Activated gamma-delta T cell treated with anti-CD3 and anti-CD28 coated beads, Interleukin-2, amount 50 U/mL, for 16 hours (primary cell): ENCODE measurements around the gene SYNGR4.

Experiments used
- DNase-seq: peaks from one replicate; pipeline ENCODE4 v3.0.0-alpha.2; 2020; ENCODE audit warnings: low read depth

The SYNGR4 gene

GRCh38 chr19:48397263-48398101 lies 33.3 kb downstream of the SYNGR4 start:
- DNase-seq = no peak

GRCh38 chr19:48398102-48398374 lies 33.9 kb downstream of the SYNGR4 start:
- DNase-seq = no peak

GRCh38 chr19:48398375-48399235 lies 34.4 kb downstream of the SYNGR4 start:
- DNase-seq = peak; percentile 75

- DNase-seq = peak; percentile 18
Measured at GRCh38 chr19:48400018-48400742, 36.0 kb downstream of the SYNGR4 start.

GRCh38 chr19:48401287-48401686 lies 37.1 kb downstream of the SYNGR4 start:
- no peak for DNase-seq

- peak; percentile 12 for DNase-seq
Measured at GRCh38 chr19:48403606-48404005, 39.4 kb downstream of the SYNGR4 start.

- DNase-seq = no peak
Measured at GRCh38 chr19:48405010-48405659, 41.0 kb downstream of the SYNGR4 start.

GRCh38 chr19:48405850-48406249 lies 41.7 kb downstream of the SYNGR4 start:
- no peak for DNase-seq

- no peak for DNase-seq
Measured at GRCh38 chr19:48413879-48414587, 49.9 kb downstream of the SYNGR4 start.

- DNase-seq = peak; percentile 50
Measured at GRCh38 chr19:48415395-48415794, 51.2 kb downstream of the SYNGR4 start.

- DNase-seq = no peak
Measured at GRCh38 chr19:48415806-48416221, 51.6 kb downstream of the SYNGR4 start.

- no peak for DNase-seq
Measured at GRCh38 chr19:48417421-48417820, 53.3 kb downstream of the SYNGR4 start.

- no peak for DNase-seq
Measured at GRCh38 chr19:48418317-48419064, 54.3 kb downstream of the SYNGR4 start.

GRCh38 chr19:48419158-48419920 lies 55.2 kb downstream of the SYNGR4 start:
- peak; percentile 60 for DNase-seq

- no peak for DNase-seq
Measured at GRCh38 chr19:48421548-48421947, 57.4 kb downstream of the SYNGR4 start.

GRCh38 chr19:48424694-48425219 lies 60.6 kb downstream of the SYNGR4 start:
- no peak for DNase-seq
